HepG2 (cell line): ENCODE data around the gene DBN1. TPM values are rescaled to one million over a fixed set of nuclear protein-coding genes. Genes with fewer than 3 reads are reported as not detected.

Experiments
- BRD4 ChIP-seq: sonication (generic); formaldehyde crosslinking; IDR thresholded peaks from 2 replicates; pipeline ENCODE4 v1.4.0; 2020; ENCODE audit warnings: missing genetic modification reagents
- FOXA1 ChIP-seq, 2 experiments: fragments of 450-650 bp in 1 of 2; sonication (generic) in 1 of 2; formaldehyde crosslinking in 1 of 2; IDR thresholded peaks; 2 replicates each; pipeline versions ENCODE4 v1.4.0 to v1.6.1; 2016 to 2020; ENCODE audit warnings: missing genetic modification reagents in 1 of 2
- GATAD1 ChIP-seq: IDR thresholded peaks from 2 replicates; pipeline ENCODE4 v1.6.1; 2016; ENCODE audit warnings: missing genetic modification reagents, missing compliant biosample characterization
- HDAC1 ChIP-seq: sonication (generic); formaldehyde crosslinking; IDR thresholded peaks from 2 replicates; pipeline ENCODE4 v1.5.1; 2020; ENCODE audit warnings: mild to moderate bottlenecking, missing genetic modification reagents
- HDAC2 ChIP-seq: sonication (generic); formaldehyde crosslinking; IDR thresholded peaks from 2 replicates; pipeline ENCODE4 v1.4.0; 2020; ENCODE audit warnings: missing genetic modification reagents
- NFRKB ChIP-seq: fragments of 450-650 bp; IDR thresholded peaks from 2 replicates; pipeline ENCODE4 v1.6.1; 2017
- NR2F6 ChIP-seq, 2 experiments: IDR thresholded peaks; 2 replicates each; pipeline ENCODE4 v1.6.1; 2016; ENCODE audit warnings: antibody characterized with exemption in 1 of 2, mild to moderate bottlenecking in 1 of 2
- PAX8 ChIP-seq: sonication (generic); formaldehyde crosslinking; IDR thresholded peaks from 2 replicates; pipeline ENCODE4 v1.8.0; 2022; ENCODE audit warnings: mild to moderate bottlenecking, missing genetic modification reagents, borderline replicate concordance
- POLR2AphosphoS2 ChIP-seq: IDR thresholded peaks from 2 replicates; pipeline ENCODE4 v1.6.1; 2011; ENCODE audit warnings: low read depth, low read length, improper control_type of control experiment
- RBAK ChIP-seq: sonication (generic); formaldehyde crosslinking; IDR thresholded peaks from 2 replicates; pipeline ENCODE4 v1.5.1; 2020; ENCODE audit warnings: mild to moderate bottlenecking, missing genetic modification reagents
- RBM22 ChIP-seq: fragments of 200-400 bp; formaldehyde crosslinking; optimal IDR thresholded peaks from 2 replicates; pipeline ENCODE3; 2017; ENCODE audit warnings: mild to moderate bottlenecking, low read length, moderate library complexity
- SAP130 ChIP-seq: IDR thresholded peaks from 2 replicates; pipeline ENCODE4 v1.6.1; 2016; ENCODE audit warnings: low read depth
- ZFP41 ChIP-seq: sonication (generic); formaldehyde crosslinking; IDR thresholded peaks from 2 replicates; pipeline ENCODE4 v1.4.0; 2020; ENCODE audit warnings: mild to moderate bottlenecking, missing genetic modification reagents, borderline replicate concordance
- ZNF329 ChIP-seq: sonication (generic); formaldehyde crosslinking; IDR thresholded peaks from 2 replicates; pipeline ENCODE4 v1.9.0; 2021; ENCODE audit warnings: low read depth, mild to moderate bottlenecking, missing genetic modification reagents
- ZNF629 ChIP-seq: sonication (generic); formaldehyde crosslinking; conservative IDR thresholded peaks from 2 replicates; pipeline ENCODE4 v1.5.0; 2020; ENCODE audit warnings: missing genetic modification reagents
- ZNF687 ChIP-seq: sonication (generic); formaldehyde crosslinking; IDR thresholded peaks from 2 replicates; pipeline ENCODE4 v1.5.1; 2020; ENCODE audit warnings: mild to moderate bottlenecking, missing genetic modification reagents, moderate library complexity
- ZNF703 ChIP-seq: sonication (generic); formaldehyde crosslinking; IDR thresholded peaks from 2 replicates; pipeline ENCODE4 v1.5.1; 2020; ENCODE audit warnings: missing genetic modification reagents, mild to moderate bottlenecking, moderate library complexity, borderline replicate concordance
- polyA plus RNA-seq, 8 experiments: library from polyadenylated mRNA; depleted of rRNA in 3 of 8; stranded (reverse) in 7 of 8; unstranded in 1 of 8; fragments of >200 nt; fragmentation: Illumina TruSeq in 4 of 8; extraction: Trizol in 4 of 8; gene quantifications; 2 replicates each; pipeline versions ENCODE4 v1.2.1 to v1.2.3, GENCODE V29; 2011 to 2016; ENCODE audit warnings: low read depth in 4 of 8, missing spikeins in 1 of 8, mixed read lengths in 1 of 8; ENCODE audit not compliant: insufficient read depth in 1 of 8
- total RNA-seq, 5 experiments: library from RNA; depleted of rRNA; stranded (reverse); fragments of >200 nt; fragmentation: Illumina TruSeq; extraction: Trizol; gene quantifications; 2 replicates each; pipeline ENCODE4 v1.2.3, GENCODE V29; 2016; ENCODE audit warnings: low read depth in 1 of 5
- TF ChIP-seq, protein P1 (sequence below): IDR thresholded peaks from 2 replicates; pipeline ENCODE4 v1.6.1; 2016; ENCODE audit warnings: control low read depth
- TF ChIP-seq, protein P2 (sequence below): sonication (generic); formaldehyde crosslinking; IDR thresholded peaks from 2 replicates; pipeline ENCODE4 v1.4.0; 2020; ENCODE audit warnings: missing genetic modification reagents, borderline replicate concordance

Gene DBN1
- total and polyA plus RNA-seq, 2 of the 13 experiments (the other 11 are each of a cell fraction or from before 2014, with no cell fraction given): 27.0 to 37.3 TPM

- TF ChIP-seq ZNF687 (CRISPR knock-in tag) (peak; percentile 48), BRD4 (no peak), RBAK (CRISPR knock-in tag) (no peak), ZNF629 (CRISPR knock-in tag) (no peak), GATAD1 (no peak), SAP130 (CRISPR knock-in tag) (peak; percentile 58), ZFP41 (CRISPR knock-in tag) (no peak), ZNF329 (CRISPR knock-in tag) (0 out of 2 replicates have a peak, but pooled peaks have one; percentile 3), HDAC2 (CRISPR knock-in tag) (peak; percentile 59; the same call in 1 of the 2 replicates), ZNF703 (CRISPR knock-in tag) (no peak), NR2F6 (IDR thresholded peaks at IDR 0.05) (0 out of 2 replicates have a peak, but pooled peaks have one; percentile 14), NR2F6 (CRISPR knock-in tag; IDR thresholded peaks at IDR 0.05) (no peak), NFRKB (no peak), RBM22 (no peak), HDAC1 (CRISPR knock-in tag) (0 out of 2 replicates have a peak, but pooled peaks have one; percentile 35), FOXA1 (IDR thresholded peaks at IDR 0.05) (no peak), FOXA1 (CRISPR knock-in tag; IDR thresholded peaks at IDR 0.05) (peak; percentile 50; the same call in 1 of the 2 replicates), PAX8 (CRISPR knock-in tag) (no peak), POLR2AphosphoS2 (no peak)
- TF ChIP-seq, protein P1, sequence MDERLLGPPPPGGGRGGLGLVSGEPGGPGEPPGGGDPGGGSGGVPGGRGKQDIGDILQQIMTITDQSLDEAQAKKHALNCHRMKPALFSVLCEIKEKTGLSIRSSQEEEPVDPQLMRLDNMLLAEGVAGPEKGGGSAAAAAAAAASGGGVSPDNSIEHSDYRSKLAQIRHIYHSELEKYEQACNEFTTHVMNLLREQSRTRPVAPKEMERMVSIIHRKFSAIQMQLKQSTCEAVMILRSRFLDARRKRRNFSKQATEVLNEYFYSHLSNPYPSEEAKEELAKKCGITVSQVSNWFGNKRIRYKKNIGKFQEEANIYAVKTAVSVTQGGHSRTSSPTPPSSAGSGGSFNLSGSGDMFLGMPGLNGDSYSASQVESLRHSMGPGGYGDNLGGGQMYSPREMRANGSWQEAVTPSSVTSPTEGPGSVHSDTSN (CRISPR knock-in tag): 0 out of 2 replicates have a peak, but pooled peaks have one; percentile 2
- TF ChIP-seq, protein P2, sequence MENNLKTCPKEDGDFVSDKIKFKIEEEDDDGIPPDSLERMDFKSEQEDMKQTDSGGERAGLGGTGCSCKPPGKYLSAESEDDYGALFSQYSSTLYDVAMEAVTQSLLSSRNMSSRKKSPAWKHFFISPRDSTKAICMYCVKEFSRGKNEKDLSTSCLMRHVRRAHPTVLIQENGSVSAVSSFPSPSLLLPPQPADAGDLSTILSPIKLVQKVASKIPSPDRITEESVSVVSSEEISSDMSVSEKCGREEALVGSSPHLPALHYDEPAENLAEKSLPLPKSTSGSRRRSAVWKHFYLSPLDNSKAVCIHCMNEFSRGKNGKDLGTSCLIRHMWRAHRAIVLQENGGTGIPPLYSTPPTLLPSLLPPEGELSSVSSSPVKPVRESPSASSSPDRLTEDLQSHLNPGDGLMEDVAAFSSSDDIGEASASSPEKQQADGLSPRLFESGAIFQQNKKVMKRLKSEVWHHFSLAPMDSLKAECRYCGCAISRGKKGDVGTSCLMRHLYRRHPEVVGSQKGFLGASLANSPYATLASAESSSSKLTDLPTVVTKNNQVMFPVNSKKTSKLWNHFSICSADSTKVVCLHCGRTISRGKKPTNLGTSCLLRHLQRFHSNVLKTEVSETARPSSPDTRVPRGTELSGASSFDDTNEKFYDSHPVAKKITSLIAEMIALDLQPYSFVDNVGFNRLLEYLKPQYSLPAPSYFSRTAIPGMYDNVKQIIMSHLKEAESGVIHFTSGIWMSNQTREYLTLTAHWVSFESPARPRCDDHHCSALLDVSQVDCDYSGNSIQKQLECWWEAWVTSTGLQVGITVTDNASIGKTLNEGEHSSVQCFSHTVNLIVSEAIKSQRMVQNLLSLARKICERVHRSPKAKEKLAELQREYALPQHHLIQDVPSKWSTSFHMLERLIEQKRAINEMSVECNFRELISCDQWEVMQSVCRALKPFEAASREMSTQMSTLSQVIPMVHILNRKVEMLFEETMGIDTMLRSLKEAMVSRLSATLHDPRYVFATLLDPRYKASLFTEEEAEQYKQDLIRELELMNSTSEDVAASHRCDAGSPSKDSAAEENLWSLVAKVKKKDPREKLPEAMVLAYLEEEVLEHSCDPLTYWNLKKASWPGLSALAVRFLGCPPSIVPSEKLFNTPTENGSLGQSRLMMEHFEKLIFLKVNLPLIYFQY: no peak
Measured at GRCh38 chr5:177477701-177478477, 4.5 kb upstream of the DBN1 start (continued).
